SH-SY5Y (cell line): ENCODE data around the gene MRPL10.

ENCODE experiments used
- GATA2 ChIP-seq: IDR thresholded peaks from 2 replicates; pipeline ENCODE4 v1.6.1; 2011; ENCODE audit warnings: mild to moderate bottlenecking, low read depth, low read length
- GATA3 ChIP-seq: IDR thresholded peaks from 2 replicates; pipeline ENCODE4 v1.6.1; 2011; ENCODE audit warnings: low read depth, mild to moderate bottlenecking, low read length, moderate library complexity

The MRPL10 gene

DNA sequence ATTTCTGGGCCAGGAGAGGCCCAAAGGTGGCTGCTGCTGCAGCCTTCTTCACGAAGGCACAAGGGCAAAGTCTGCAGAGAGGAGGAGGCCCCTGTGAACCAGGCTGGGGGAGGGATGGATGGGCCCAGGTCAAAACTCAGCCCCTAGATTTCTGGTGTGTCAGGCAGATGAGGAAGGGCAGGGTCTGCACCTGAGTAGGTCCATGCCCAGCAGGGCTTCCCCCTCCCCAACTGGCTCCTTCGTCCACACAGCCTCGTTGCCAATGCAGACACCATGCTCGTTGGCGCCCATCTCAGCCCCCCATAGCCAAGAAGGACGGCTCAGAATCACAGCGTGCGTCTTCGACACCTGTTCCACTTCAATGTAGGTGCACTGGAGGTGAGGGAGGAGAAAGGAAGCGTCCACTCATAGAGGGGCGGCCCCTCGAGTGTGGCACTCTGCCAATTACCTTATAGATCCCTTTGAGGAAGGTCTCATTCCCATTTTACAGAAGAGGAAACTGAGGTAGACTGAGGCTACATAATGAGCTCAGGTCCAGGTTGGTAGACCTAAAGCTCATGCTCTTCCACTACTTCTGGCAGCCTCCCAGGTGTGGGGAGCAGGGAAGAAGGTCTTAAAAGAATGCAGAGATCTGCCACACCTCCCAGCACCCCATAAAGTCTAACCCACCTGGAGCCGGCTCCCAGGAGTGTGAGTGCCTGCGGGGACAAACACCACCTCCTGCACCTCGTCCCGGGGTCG lies 8.8 kb upstream of the MRPL10 start:
- TF ChIP-seq GATA2, result no peak
- TF ChIP-seq GATA3, result no peak

DNA sequence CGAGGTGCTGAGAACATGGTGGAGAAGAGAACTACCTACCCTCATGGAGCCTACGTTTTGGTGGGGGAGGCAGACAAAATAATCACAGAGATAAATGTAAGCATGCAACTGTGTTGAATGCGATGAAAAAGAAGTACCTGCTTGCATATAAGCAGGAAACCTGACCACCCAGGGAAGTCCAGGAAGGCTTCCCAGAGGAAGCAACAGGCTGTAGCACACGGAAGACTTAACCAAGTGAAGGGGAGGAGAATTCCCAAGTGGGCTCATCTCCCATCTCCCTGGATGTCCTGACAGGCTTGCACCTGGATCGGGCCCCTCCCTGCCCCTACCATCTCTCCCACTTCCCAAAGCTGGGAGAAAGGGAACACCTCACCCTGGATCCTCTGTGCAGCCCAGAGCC lies 7.7 kb upstream of the MRPL10 start:
- TF ChIP-seq GATA3, result no peak
- no peak for TF ChIP-seq GATA2

DNA sequence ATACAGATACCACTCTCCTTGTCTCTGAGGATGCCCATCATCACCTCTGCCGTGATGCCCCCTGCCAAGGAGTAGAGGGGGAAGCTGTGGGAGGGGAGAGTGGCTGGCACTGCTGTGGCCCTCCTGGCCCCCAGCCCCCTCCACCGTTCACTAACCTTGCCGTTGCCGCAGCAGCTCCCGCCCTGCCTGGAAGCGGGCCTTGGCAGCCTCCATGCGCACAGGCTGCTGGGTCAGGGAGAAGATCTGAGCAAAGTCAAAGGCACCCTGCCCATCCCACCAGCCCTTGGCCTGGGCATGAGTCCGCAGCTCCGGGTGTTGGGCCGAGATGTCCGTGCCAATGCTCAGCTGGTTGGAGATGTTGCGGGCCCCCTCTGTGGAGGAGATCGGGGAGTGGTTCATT lies 7.3 kb upstream of the MRPL10 start:
- TF ChIP-seq GATA3 (no peak), GATA2 (no peak)

DNA sequence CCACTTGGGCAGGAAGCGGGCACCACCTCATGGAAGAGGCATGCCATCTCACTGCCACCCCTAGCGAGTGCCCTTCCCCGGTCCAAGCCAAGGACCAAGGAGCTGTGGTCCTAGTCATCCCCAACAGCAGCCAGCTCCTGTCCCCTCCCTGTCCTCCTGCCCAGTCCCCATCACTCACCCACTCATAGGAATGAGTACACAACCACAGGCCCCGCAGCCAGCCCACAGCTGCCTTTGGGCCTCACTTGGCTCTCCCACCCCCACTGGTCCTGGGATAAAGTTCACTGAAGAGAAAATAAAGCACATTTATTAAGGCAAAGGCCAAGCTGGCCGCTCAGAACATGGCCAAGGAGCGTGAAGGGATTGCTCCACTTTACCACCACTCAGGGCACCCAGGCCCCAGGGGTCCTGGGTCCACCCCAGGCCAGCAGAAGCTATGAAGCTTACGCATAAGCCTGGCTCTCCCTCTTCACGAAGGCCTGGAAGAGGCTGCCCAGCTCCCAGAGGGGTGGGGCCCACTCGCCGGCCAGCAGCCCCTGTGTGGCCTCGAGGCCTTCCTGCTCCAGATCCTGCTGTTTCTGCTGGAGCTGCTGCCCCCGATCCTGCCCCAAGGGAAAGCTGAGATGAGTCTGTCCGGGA lies 6.2 kb upstream of the MRPL10 start:
- TF ChIP-seq GATA2, result no peak

DNA sequence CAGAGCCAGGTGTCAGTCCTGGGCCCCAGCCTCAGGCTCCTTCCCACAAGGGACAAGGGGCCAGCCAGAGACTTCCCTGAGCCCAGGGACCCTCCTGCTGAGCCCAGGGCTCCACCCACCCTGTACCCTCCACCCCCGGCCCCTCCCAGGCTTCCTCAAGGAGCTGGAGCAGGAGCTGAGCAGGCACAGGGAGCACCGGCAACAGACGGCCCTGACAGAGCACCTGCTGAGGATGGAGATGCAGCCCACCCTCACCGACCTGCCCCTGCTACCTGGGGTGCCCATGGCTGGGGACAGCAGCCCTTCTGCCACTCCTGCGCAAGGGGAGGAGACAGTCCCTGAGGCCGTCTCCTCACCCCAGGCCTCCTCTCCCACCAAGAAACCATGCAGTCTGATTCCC lies 5.3 kb upstream of the MRPL10 start:
- TF ChIP-seq GATA3 (no peak), GATA2 (no peak)

DNA sequence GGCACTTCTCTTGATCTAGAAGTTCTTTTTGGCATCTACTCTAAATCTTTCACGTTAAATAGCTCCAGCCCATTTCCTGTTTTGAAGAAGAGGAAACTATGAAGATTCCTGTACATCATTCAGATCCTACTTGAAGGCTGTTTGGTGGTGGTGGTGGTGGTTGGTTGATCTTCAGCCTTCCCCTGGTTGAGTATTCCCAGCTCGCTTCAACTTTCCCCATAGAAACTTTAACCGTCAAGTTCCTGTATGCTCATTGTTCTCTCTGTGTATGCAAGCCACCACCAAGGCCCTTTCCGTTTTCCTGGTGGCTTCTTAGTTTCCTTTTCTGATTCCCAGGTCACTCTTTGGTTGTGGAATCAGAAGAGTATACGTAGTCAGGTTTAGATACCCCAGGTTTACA lies 3.4 kb upstream of the MRPL10 start:
- TF ChIP-seq GATA2 (no peak), GATA3 (no peak)

DNA sequence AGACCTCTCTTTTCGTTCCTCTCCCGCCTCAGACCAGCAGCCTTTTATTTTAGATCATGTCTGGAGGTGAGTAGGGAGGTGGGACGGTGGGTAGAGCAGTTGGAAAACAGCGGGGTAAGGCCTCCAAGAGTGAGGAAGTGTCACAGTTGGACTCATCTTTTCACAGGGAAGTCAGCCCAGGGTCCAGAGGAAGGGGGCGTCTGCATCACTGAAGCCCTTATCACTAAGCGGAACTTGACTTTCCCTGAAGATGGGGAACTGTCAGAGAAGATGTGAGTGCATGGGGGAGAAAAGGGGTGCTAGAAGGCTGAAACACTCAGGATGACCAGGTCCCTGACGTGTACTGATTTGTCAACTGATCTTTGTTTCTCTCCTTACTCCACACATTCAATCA lies 590 bp upstream of the MRPL10 start:
- TF ChIP-seq GATA2 (no peak), GATA3 (no peak)

DNA sequence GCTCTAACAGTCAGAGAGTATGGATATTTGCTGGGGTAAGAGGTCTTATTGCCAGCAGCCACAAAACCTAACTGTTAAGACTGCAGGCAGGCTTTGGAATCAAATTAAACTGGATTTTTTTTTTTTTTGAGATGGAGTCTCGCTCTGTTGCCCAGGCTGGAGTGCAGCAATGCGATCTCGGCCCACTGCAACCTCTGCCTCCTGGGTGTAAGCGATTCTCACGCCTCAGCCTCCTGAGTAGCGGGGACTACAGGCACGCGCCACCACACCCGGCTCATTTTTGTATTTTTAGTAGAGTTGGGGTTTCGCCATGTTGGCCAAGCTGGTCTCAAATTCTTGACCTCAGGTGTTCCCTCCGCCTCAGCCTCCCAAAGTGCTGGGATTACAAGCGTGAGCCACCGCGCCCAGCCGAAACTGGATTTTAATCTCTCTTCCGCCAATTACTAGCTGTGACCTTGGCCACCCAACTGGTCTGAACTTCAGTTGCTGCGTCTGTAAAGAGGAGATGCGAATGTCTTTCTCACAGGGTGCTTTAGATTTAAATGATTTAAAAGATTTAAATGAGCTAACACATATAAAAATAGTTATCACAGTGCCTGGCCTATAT lies 842 bp downstream of the MRPL10 start:
- TF ChIP-seq GATA3 (no peak), GATA2 (no peak)

DNA sequence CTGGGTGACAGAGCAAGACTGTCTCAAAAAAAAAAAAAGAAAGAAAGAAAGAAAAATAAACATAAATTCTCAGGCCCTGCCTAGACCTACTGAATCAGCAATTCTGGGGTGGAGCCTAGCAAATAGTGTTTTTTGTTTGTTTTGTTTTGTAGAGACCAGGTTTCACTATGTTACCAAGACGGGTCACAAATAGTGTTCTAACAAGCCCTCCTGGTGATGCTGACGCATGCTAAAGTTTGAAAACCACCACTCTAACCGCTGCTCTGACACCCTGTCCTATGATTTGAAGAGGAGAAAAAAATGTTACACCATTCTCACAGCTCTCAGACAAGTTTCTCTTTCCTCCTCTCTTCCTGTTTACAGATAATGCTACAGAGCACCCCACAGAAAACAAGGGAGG lies 1.5 kb downstream of the MRPL10 start:
- TF ChIP-seq GATA2, result no peak
- TF ChIP-seq GATA3, result no peak

DNA sequence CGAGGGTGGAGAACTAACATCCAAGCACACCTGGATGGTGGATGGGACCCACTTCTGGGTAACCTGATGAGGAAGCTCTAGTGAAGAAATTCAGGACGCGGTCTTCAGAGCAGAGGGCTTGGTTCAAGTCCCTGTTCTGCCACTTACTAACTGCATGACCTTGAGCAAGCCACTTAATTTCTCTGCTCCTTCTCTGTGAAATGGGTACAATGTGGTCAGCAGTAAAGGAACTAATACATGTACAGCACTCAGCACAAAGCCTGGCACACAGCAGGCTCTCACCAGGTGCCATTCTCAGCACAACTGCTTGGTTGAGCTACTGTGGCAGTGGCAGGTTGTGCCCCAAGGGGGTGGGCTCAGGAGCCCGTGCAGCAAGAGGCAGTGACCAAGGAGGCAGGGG lies 7.8 kb downstream of the MRPL10 start:
- TF ChIP-seq GATA3 (no peak), GATA2 (no peak)

DNA sequence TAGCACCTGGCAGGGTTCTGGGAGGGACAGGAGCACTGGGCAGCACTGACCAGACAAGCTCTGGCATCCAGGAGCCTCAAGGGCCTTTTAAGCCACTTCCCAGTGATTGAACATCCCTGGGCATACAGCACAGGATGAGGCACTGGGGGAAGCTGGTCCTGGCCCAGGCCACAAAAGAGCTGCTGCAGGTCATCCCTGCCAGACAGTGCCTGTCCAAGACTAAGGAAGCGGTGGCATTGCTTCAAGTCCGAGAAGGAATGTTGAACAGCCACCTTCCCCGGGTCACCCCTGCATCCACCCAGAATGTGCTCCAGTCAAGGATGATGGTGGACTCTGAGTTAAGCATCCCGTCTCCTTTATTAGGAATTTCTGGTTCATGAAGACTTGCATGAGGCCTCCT lies 8.6 kb downstream of the MRPL10 start:
- TF ChIP-seq GATA3 (no peak), GATA2 (no peak)

DNA sequence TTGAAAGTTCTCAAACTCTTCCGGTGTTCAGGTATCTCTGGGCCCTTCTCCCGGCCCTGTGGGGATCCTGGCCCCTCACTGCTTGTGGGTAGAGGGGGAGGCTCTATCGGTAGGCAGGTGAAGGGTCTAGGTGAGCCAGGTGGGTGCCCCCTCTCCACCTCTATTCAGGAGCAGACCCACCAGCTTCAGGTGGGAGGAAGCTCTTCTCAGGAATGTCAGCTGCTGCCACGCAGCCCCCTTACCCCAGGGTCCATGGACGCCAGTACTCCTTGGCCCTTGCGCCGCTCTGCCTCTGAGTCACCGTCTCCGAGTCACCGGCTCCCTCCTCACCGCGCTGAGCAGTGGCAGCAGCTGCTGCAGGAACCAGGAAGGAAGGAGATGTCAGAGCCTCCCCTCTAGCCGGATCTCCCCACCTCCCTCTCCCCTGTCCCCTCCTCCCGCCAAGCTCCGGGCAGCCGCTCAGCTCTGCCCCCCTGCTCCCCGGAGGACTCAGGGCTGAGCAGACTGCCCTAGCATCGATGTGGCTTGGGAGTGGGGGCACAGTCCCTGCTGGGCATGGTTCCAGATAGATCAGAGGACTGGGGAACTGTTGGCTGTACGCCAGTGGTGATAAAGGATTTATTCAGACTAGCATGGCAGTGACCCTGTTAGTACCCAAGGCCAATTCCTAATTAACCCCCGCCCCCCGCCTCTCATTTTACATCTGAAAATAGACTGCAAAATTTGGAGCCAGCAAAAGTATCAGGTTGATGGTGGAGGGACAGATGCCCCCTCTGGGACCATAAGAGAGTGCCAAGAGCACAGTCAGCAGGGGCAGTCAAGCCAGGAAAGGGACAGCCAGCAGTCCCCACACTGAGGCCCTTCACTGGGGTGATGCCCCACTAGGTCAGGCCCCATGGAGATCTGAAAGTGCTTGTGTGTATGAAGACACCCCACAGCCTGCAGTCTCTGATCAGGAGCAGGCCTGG lies 9.6 kb downstream of the MRPL10 start, which contains the start of gene OSBPL7:
Gene OSBPL7, minus strand, starts transcription at position 371 of the 968 bp plus-strand sequence. CDS start 1,516 bp downstream, outside the sequence.
- TF ChIP-seq GATA3 (no peak), GATA2 (peak; percentile 58)

DNA sequence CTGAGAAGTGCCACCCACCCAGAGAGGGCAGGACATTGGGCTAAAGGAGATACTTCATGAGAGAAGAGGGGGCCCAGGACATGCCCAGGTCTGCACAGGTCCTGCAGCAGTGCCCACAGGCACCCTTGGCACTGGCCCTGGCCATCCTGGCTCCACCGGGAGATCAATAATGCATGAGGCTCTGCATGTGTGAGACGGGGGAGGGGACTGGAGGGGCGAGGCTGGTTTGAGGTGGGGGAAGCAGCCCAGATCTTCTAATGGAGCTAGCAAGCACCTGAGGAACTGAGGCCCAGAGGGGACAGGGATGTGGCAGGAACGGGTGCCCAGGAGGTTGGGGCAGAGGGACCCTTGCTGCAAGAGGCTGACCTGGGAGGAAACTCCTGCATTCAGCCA lies 10.3 kb downstream of the MRPL10 start:
- TF ChIP-seq GATA3, result no peak
- TF ChIP-seq GATA2, result no peak
